Stomach smooth muscle (tissue), 2 donors: ENCODE data around the gene UMAD1.

ENCODE experiments used
- H3K27ac ChIP-seq: one replicate; pipeline ENCODE4 v1.7.0; 2013; ENCODE audit warnings: mild to moderate bottlenecking, low read length, inconsistent platforms
- H3K27me3 ChIP-seq, 2 donors: one replicate each; pipeline ENCODE4 v1.7.0; 2013; ENCODE audit warnings: low read length in 2 of 2; ENCODE audit not compliant: insufficient read depth in 2 of 2, control insufficient read depth in 1 of 2
- H3K36me3 ChIP-seq, 2 donors: one replicate each; pipeline ENCODE4 v1.7.0; 2013; ENCODE audit warnings: low read length in 2 of 2; ENCODE audit not compliant: control insufficient read depth in 2 of 2, insufficient read depth in 2 of 2
- H3K4me1 ChIP-seq: one replicate; pipeline ENCODE4 v1.7.0; 2013; ENCODE audit warnings: low read length; ENCODE audit not compliant: control insufficient read depth, insufficient read depth
- H3K4me3 ChIP-seq, 2 donors: one replicate each; pipeline ENCODE4 v1.7.0; 2013; ENCODE audit warnings: low read length in 2 of 2
- H3K9ac ChIP-seq, 2 donors: one replicate each; pipeline ENCODE4 v1.7.0; 2013; ENCODE audit warnings: low read length in 2 of 2, mild to moderate bottlenecking in 1 of 2
- H3K9me3 ChIP-seq, 2 donors: one replicate each; pipeline ENCODE4 v1.7.0; 2013; ENCODE audit warnings: low read length in 2 of 2; ENCODE audit not compliant: control insufficient read depth in 2 of 2
- donor health status: healthy.
- donor health status: Pancreatic carcinoma.

UMAD1 gene

GRCh38 chr7:7620236-7620635 is 20.3 kb upstream of the UMAD1 start:
- Histone ChIP-seq H3K9me3 (no peaks in the 10 kb centered on the region), H3K27me3 (no peaks in the 10 kb centered on the region), H3K36me3 (no peaks in the 10 kb centered on the region), H3K27ac (no peak overlapping the region), H3K4me3 (no peak overlapping the region), H3K4me1 (no peaks in the 10 kb centered on the region), H3K9ac (no peak overlapping the region)

- no peaks in the 10 kb centered on the region for H3K4me1 ChIP-seq
- H3K27me3 ChIP-seq: no peaks in the 10 kb centered on the region
- no peak overlapping the region for H3K27ac ChIP-seq
- no peaks in the 10 kb centered on the region for H3K9me3 ChIP-seq
- no peaks in the 10 kb centered on the region for H3K36me3 ChIP-seq
- H3K4me3 ChIP-seq: no peak overlapping the region
- H3K9ac ChIP-seq: no peak overlapping the region
Measured at GRCh38 chr7:7620644-7621210, 19.8 kb upstream of the UMAD1 start.

- Histone ChIP-seq H3K9me3 (peaks cover 0 to 2% of the 10 kb centered on the region in 2 donors), H3K4me3 (no peak overlapping the region), H3K36me3 (no peaks in the 10 kb centered on the region), H3K27ac (no peak overlapping the region), H3K9ac (no peak overlapping the region), H3K4me1 (no peaks in the 10 kb centered on the region), H3K27me3 (no peaks in the 10 kb centered on the region)
Measured at GRCh38 chr7:7628476-7628875, 12.1 kb upstream of the UMAD1 start.

GRCh38 chr7:7630626-7631329 is 9.8 kb upstream of the UMAD1 start:
- Histone ChIP-seq H3K9ac (no peak overlapping the region), H3K27me3 (no peaks in the 10 kb centered on the region), H3K27ac (no peak overlapping the region), H3K4me1 (no peaks in the 10 kb centered on the region), H3K4me3 (no peak overlapping the region), H3K9me3 (peaks cover 0 to 2% of the 10 kb centered on the region in 2 donors), H3K36me3 (no peaks in the 10 kb centered on the region)

GRCh38 chr7:7639421-7639820 is 1.1 kb upstream of the UMAD1 start:
- Histone ChIP-seq H3K27me3 (no peaks in the 10 kb centered on the region), H3K4me1 (no peaks in the 10 kb centered on the region), H3K4me3 (peak overlapping the region; percentile 96 to 97), H3K9me3 (no peaks in the 10 kb centered on the region), H3K27ac (no peak overlapping the region), H3K36me3 (no peaks in the 10 kb centered on the region), H3K9ac (peak overlapping the region in 1 of 2 donors; percentile 81)

- Histone ChIP-seq H3K27ac (peak overlapping the region; percentile 80), H3K4me3 (peak overlapping the region; percentile 96 to 97), H3K36me3 (no peaks in the 10 kb centered on the region), H3K9me3 (no peaks in the 10 kb centered on the region), H3K27me3 (no peaks in the 10 kb centered on the region), H3K9ac (peak overlapping the region; percentile 74 to 81), H3K4me1 (no peaks in the 10 kb centered on the region)
Measured at GRCh38 chr7:7639847-7640220, 718 bp upstream of the UMAD1 start.

- Histone ChIP-seq H3K27me3 (no peaks in the 10 kb centered on the region), H3K9me3 (no peaks in the 10 kb centered on the region), H3K4me3 (peak overlapping the region; percentile 96 to 97), H3K36me3 (no peaks in the 10 kb centered on the region), H3K27ac (peak overlapping the region; percentile 80), H3K9ac (peak overlapping the region; percentile 85 to 90), H3K4me1 (no peaks in the 10 kb centered on the region)
Measured at GRCh38 chr7:7641129-7641663, 644 bp downstream of the UMAD1 start.

- Histone ChIP-seq H3K27me3 (no peaks in the 10 kb centered on the region), H3K9me3 (no peaks in the 10 kb centered on the region), H3K4me3 (peak overlapping the region in 1 of 2 donors; percentile 97), H3K36me3 (no peaks in the 10 kb centered on the region), H3K27ac (no peak overlapping the region), H3K4me1 (no peaks in the 10 kb centered on the region), H3K9ac (no peak overlapping the region)
Measured at GRCh38 chr7:7642081-7642480, 1.5 kb downstream of the UMAD1 start.

GRCh38 chr7:7647495-7648036 is 7.0 kb downstream of the UMAD1 start:
- H3K36me3 ChIP-seq: no peaks in the 10 kb centered on the region
- H3K27me3 ChIP-seq: no peaks in the 10 kb centered on the region
- H3K4me3 ChIP-seq: no peak overlapping the region
- no peaks in the 10 kb centered on the region for H3K9me3 ChIP-seq
- no peak overlapping the region for H3K27ac ChIP-seq
- no peaks in the 10 kb centered on the region for H3K4me1 ChIP-seq
- H3K9ac ChIP-seq: no peak overlapping the region

- no peaks in the 10 kb centered on the region for H3K4me1 ChIP-seq
- H3K4me3 ChIP-seq: no peak overlapping the region
- no peaks in the 10 kb centered on the region for H3K36me3 ChIP-seq
- H3K27ac ChIP-seq: no peak overlapping the region
- no peaks in the 10 kb centered on the region for H3K27me3 ChIP-seq
- no peaks in the 10 kb centered on the region for H3K9me3 ChIP-seq
- H3K9ac ChIP-seq: no peak overlapping the region
Measured at GRCh38 chr7:7650682-7651206, 10.2 kb downstream of the UMAD1 start.

GRCh38 chr7:7651479-7651878 is 10.9 kb downstream of the UMAD1 start:
- no peaks in the 10 kb centered on the region for H3K9me3 ChIP-seq
- no peaks in the 10 kb centered on the region for H3K4me1 ChIP-seq
- no peak overlapping the region for H3K9ac ChIP-seq
- no peaks in the 10 kb centered on the region for H3K36me3 ChIP-seq
- no peak overlapping the region for H3K4me3 ChIP-seq
- H3K27ac ChIP-seq: no peak overlapping the region
- no peaks in the 10 kb centered on the region for H3K27me3 ChIP-seq
